ENCODE results near the gene NMNAT1.

DNA sequence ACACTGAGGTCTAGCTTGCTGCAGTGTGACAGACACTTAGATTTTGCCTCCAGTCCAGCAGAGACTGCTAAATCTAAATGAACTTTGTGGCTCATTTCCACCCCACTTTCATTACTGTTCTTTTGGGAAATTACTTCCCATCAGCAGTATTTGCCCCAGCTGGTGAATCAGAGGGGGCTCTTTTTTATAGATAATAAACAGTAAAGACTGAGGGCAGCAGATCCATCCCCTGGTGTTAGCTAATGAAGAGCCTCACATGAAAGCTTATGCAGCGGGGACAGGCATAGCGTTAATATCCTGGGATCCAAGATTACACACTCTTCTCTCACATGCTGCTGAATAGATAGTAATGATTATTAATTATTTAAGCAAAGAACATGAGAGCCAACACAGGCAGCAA lies 26.8 kb upstream of the NMNAT1 start:
- TF ChIP-seq CTCF (IDR thresholded peaks at IDR 0.05) (no peak), POLR2A (IDR thresholded peaks at IDR 0.05) (no peak), EP300 (IDR thresholded peaks at IDR 0.05) (no peak)

All from ovary (tissue), 3 donors.